ENCODE data around the gene TAX1BP3. TPM values are rescaled to one million over a fixed set of nuclear protein-coding genes. Genes with fewer than 3 reads are reported as not detected.

The TAX1BP3 gene
- total and polyA plus RNA-seq, 8 donors = 52.7 to 267 (median 120) TPM

DNA sequence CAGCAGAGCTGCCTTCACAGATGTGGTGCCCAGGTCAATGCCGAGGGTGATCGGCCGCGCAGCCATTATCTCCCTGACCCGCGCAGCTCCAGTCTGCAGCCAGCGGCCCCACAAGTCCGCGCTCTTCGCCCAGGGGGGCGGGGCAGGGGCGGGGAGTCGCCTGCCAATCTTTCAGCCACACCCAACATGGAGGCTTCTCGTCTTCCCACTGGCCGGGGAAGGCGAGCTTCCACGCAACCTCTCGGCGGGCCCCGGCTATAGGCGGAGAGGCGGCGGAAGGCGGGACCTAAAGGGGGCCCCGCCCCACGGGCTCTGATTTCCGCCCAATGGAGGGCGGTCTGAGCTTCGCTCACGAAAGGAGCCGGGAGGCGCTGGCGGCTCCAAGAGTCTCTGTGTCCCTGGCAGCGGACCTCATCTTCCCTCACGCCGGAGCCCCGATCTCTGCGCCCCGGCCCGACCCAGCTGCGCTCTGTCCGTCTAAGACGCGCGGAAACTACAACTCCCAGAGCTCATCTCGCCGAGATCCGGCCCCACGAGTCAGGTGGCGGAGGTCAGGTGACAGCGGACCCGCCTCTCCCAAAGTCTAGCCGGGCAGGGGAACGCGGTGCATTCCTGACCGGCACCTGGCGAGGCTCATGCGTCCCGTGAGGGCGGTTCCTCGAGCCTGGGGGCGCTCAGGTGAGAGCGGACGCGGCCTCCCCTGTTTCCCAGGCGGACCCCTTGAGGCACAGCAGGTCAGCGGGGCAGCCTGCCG, 32.0 kb downstream of the TAX1BP3 start, which contains the start of the genes CTNS and SHPK:
CTNS (plus strand) TSS at position 607 of the 754 bp plus-strand sequence. CDS start 3,447 bp downstream, outside the sequence.
SHPK (minus strand) TSS at position 97 of the 754 bp plus-strand sequence; CDS start at position 66, 31 bp downstream.
- Histone ChIP-seq H3K9me3 (no peaks in the 10 kb centered on the region), H3K36me3 (peaks cover 0 to 27% (median 5%) of the 10 kb centered on the region in 4 donors), H3K4me1 (peaks cover 15 to 61% (median 53%) of the 10 kb centered on the region in 4 donors), H3K27me3 (no peaks in the 10 kb centered on the region), H3K4me3 (peak within 1 kb of the TSS; percentile 88 to 98 (median 95)), H3K27ac (peak within 1 kb of the TSS; percentile 92 to 98 (median 96))
- 0 to 1% (median 0%) methylated on average over 31 to 68 of the region's 68 CpGs for WGBS, 5 donors
- peak in 2 of 4 donors; percentile 14 to 39 for TF ChIP-seq POLR2A (IDR thresholded peaks at IDR 0.05)
- peak; percentile 79 to 93 (median 92) for TF ChIP-seq POLR2AphosphoS5 (IDR thresholded peaks at IDR 0.05)
- TF ChIP-seq EP300 (IDR thresholded peaks at IDR 0.05) = no peak
- TF ChIP-seq, protein P1, sequence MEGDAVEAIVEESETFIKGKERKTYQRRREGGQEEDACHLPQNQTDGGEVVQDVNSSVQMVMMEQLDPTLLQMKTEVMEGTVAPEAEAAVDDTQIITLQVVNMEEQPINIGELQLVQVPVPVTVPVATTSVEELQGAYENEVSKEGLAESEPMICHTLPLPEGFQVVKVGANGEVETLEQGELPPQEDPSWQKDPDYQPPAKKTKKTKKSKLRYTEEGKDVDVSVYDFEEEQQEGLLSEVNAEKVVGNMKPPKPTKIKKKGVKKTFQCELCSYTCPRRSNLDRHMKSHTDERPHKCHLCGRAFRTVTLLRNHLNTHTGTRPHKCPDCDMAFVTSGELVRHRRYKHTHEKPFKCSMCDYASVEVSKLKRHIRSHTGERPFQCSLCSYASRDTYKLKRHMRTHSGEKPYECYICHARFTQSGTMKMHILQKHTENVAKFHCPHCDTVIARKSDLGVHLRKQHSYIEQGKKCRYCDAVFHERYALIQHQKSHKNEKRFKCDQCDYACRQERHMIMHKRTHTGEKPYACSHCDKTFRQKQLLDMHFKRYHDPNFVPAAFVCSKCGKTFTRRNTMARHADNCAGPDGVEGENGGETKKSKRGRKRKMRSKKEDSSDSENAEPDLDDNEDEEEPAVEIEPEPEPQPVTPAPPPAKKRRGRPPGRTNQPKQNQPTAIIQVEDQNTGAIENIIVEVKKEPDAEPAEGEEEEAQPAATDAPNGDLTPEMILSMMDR (IDR thresholded peaks at IDR 0.05) = no peak
- peak; percentile 97 to 99 for DNase-seq
- intact Hi-C loops (cut with DNase I; ENCODE audit: low total_unique reads) = no loop called here

DNA sequence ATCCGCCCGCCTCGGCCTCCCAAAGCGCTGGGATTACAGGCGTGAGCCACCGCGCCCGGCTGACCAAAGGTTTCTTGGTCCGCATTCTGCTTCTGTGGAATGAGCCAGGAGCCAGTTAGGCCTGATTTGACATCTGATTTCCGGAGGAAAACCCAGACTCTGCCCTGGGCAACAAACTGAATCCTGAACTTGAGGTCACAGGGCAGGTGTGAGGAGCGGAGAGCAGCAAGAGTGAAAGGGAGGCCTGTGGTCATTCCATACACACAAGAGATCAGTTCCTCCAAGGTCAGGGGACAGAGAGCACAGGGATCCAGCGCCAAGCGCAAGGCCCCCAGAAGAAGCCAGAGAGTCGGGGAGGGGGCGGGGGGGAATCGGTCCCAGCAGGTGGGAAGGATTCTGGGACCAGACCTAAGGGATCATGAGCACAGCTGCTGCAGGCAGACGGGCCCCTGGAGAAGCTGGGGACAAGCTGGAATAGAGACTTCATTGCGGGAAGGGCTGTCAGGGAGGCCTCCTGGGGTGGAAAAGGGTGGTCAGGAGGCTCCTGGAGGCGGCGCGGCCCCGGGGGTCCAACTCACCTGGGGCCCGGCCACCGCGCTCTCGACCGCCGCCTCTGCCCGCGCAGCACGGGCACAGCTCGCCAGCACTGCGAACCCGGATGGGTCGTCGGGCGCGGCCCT, 32.8 kb downstream of the TAX1BP3 start:
- 11 to 24% (median 13%) methylated on average over 22 to 38 of the region's 38 CpGs for WGBS, 5 donors
- Histone ChIP-seq H3K27ac (peak overlapping the region; percentile 84 to 98 (median 94)), H3K27me3 (no peaks in the 10 kb centered on the region), H3K4me3 (peak overlapping the region; percentile 88 to 98 (median 95)), H3K36me3 (peaks cover 1 to 27% (median 10%) of the 10 kb centered on the region in 4 donors), H3K9me3 (no peaks in the 10 kb centered on the region), H3K4me1 (peaks cover 11 to 58% (median 48%) of the 10 kb centered on the region in 4 donors)
- DNase-seq = peak in 1 of 2 donors; percentile 51
- intact Hi-C loops (cut with DNase I; ENCODE audit: low total_unique reads) = no loop called here
- TF ChIP-seq POLR2A (IDR thresholded peaks at IDR 0.05) (no peak), EP300 (IDR thresholded peaks at IDR 0.05) (no peak), POLR2AphosphoS5 (IDR thresholded peaks at IDR 0.05) (no peak)
- TF ChIP-seq, protein P1 (IDR thresholded peaks at IDR 0.05) = no peak

DNA sequence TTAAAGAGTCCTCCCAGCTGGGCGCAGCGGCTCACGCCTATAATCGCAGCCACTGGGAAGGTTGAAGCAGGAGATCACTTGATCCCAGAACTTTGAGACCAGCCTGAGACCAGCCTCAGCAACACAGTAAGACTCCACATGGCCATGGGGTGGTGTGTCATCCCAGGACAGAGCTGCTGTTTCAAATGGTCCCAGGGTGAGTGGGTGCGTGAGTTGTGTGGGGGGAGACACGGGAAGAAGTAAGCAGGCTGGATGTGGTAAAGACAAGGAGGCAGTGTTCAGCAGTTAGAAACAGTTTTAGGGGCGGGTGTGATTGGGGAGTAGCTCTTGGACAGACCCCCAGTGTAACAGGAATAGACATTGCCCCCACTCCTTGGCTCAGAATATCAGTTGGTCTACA, 36.1 kb downstream of the TAX1BP3 start:
- no peak for DNase-seq
- H3K27me3 ChIP-seq = no peaks in the 10 kb centered on the region
- H3K4me1 ChIP-seq = peaks cover 11 to 32% (median 29%) of the 10 kb centered on the region in 4 donors
- TF ChIP-seq POLR2A (IDR thresholded peaks at IDR 0.05) (no peak), EP300 (IDR thresholded peaks at IDR 0.05) (no peak), POLR2AphosphoS5 (IDR thresholded peaks at IDR 0.05) (no peak)
- no peaks in the 10 kb centered on the region for H3K9me3 ChIP-seq
- H3K36me3 ChIP-seq = peaks cover 19 to 47% (median 42%) of the 10 kb centered on the region in 4 donors
- 94 to 100% (median 97%) methylated on average over 7 of the region's 7 CpGs for whole genome bisulfite sequencing, 5 donors
- intact Hi-C loops (cut with DNase I; ENCODE audit: low total_unique reads) = no loop called here
- no peak overlapping the region for H3K4me3 ChIP-seq
- H3K27ac ChIP-seq = no peak overlapping the region

DNA sequence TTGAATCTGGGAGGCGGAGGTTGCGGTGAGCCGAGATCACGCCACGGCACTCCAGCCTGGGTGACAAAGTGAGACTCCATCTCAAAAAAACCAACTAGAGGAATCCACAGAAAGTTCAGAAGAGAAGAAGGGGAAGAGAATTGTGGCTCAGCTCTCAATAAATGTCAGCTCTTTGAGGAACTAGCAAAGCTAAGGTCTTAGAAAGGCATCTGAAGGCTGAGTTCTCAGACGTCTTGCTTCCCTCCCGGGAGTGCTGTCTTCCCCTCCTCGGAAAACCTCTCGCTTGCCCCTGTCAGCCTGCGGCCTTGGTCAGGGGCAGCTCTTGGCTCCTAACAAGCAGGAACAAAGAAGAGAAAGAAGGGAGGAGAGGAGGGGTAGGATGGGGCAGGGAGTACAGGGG, 37.6 kb downstream of the TAX1BP3 start:
- intact Hi-C loops (cut with DNase I; ENCODE audit: low total_unique reads) = no loop called here
- no peak overlapping the region for H3K27ac ChIP-seq
- 89 to 94% (median 90%) methylated on average over 10 of the region's 10 CpGs for WGBS, 5 donors
- H3K4me3 ChIP-seq = no peak overlapping the region
- H3K36me3 ChIP-seq = peaks cover 24 to 62% (median 57%) of the 10 kb centered on the region in 4 donors
- H3K27me3 ChIP-seq = no peaks in the 10 kb centered on the region
- H3K9me3 ChIP-seq = no peaks in the 10 kb centered on the region
- peaks cover 11 to 27% (median 21%) of the 10 kb centered on the region in 4 donors for H3K4me1 ChIP-seq
- no peak for TF ChIP-seq POLR2A (IDR thresholded peaks at IDR 0.05)
- TF ChIP-seq POLR2AphosphoS5 (IDR thresholded peaks at IDR 0.05) = no peak
- TF ChIP-seq, protein P1 (IDR thresholded peaks at IDR 0.05) = no peak
- no peak for TF ChIP-seq EP300 (IDR thresholded peaks at IDR 0.05)
- DNase-seq = no peak

Measured in stomach (tissue), 9 donors.